ENCODE measurements around the gene ZBTB32.

ZBTB32 gene

DNA sequence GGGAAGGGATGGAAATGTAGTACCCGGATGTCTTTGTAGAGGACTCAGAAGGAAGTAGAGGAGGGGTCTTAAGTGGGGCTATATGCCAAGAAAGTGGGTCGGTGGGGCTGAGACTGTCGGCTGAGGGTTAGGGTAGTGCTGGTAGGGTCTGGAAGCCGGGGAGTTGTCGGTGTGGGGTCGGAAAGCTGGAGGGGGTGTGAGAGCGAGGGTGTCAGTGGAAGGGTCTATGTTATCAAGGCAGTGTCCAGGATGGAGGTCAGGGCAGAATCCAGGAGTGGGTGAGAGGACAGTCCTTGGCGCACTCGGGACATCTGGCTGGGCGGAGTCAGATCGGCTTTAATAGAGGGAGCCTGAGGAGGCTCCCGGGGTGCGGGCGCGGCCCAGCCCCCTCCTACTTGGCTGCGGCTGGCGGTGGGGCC lies 50.8 kb downstream of the ZBTB32 start:
- H3K4me3 ChIP-seq (ENCODE audit: low read length) = no peak overlapping the region
- DNase-seq (ENCODE audit: low read depth) = no peak
- TF ChIP-seq, protein P1, sequence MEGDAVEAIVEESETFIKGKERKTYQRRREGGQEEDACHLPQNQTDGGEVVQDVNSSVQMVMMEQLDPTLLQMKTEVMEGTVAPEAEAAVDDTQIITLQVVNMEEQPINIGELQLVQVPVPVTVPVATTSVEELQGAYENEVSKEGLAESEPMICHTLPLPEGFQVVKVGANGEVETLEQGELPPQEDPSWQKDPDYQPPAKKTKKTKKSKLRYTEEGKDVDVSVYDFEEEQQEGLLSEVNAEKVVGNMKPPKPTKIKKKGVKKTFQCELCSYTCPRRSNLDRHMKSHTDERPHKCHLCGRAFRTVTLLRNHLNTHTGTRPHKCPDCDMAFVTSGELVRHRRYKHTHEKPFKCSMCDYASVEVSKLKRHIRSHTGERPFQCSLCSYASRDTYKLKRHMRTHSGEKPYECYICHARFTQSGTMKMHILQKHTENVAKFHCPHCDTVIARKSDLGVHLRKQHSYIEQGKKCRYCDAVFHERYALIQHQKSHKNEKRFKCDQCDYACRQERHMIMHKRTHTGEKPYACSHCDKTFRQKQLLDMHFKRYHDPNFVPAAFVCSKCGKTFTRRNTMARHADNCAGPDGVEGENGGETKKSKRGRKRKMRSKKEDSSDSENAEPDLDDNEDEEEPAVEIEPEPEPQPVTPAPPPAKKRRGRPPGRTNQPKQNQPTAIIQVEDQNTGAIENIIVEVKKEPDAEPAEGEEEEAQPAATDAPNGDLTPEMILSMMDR (conservative IDR thresholded peaks at IDR 0.05; ENCODE audit: low read depth, low read length) = no peak

DNA sequence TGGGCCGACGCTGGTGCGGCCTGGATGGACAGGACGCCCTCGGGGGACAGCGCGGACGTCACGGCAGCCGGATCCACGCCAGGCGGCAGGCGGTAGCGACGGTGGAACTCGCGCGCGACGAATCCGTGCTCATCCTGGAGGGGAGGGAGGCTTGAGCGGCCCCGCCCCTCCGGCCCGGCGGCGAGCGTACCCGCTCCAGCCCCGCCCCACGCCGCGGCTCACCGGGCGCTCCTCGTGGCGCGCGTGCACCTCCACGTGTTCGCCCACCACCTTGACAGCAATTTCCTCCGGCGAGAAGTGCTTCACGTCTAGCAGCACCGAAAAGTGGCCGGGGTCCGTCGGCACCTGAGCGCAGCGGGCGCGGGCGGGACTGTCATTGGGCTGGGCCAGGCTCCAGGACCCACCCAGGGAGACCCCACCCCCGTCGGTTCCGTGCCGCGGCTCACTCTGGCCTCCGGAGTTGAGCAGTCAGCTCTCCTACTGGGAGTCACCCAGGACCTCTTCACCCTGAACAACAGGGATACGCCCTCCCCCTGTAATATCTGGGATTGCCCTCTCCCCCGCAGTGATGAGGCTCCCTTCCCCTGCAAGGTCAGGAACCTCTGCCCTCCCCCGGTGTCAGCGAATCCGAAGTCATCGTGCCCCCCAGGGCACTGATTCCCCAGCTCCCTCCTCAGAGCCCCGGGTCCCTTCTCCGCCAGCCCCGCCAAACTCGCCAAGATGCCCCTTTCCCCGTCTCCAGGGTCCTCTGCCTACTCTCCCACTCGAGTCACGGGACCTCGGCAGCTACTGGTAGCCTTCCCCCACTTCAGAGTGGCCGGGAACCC lies 51.4 kb downstream of the ZBTB32 start:
- TF ChIP-seq, protein P1 (conservative IDR thresholded peaks at IDR 0.05; ENCODE audit: low read depth, low read length) = no peak
- H3K4me3 ChIP-seq (ENCODE audit: low read length) = peak overlapping the region; percentile 83
- no peak for DNase-seq (ENCODE audit: low read depth)

DNA sequence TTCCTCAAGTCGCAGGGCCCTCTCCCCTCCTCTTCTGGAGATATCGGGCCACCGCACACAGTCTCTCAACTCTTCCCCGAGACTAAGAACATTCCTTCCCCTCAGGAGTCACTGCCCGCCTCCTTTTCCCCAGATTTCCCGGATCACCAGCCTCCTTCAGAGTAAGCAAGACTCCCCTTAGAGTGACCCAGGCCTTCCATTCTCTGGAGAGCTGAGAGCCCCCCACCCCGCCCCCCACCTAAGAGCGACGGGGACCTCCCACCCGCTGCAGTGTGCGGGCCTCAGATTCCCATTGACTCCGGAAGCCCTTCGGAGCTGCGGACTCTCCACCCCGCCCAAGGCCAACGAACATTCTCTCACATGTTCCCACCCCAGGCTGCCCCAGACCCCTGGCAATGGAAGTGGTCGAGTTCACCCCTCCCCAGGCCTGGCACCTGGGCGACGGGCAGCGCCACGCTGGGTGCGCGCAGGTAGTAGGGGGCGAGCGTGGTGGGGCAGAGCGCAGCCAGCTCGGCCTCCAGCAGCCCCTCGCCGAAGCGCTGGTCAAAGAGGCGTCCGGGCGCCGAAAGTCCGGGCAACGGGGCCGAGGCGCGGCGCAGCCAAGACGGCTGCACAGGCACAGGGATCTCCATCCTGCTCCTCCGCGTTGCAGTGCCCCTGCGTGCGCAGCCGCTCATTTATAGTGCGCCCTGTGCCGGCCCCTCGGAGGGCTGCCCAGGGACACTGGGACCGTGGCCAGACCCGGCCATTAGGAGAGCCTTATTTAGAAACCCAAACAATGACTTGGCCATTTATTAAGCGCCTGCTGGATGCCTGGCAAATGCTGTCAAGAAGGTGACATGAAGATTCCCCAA lies 52.2 kb downstream of the ZBTB32 start, which contains the start of gene HSPB6:
Gene HSPB6, minus strand, starts transcription at position 653 of the 854 bp plus-strand sequence. Its CDS starts 21 bp downstream, at position 632.
- no peak for DNase-seq (ENCODE audit: low read depth)
- TF ChIP-seq, protein P1 (conservative IDR thresholded peaks at IDR 0.05; ENCODE audit: low read depth, low read length) = no peak

DNA sequence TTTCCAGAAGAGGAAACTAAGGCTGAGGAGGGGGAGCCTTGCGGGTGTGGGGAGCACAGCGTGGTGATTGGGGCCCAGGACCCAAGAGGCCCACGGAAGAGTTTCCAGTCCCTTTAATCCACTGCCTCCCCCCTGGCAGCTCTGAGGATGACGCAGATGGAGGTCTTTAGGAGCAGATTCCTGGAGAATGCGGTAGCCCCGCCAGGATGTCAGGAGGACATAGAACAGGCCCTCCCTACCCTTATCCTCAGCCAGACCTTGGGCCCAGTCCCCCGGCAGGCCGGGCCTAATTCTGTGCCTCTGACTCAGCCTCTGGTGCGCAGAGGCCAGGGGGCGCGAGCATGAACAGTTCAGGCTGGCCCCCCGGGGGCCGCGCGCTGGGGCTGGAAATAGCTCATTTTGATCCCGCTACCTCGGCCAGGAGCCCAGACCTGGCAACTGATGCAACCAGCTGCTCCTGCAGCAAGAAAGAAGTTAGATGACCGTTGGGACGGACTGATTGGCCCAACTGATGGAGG lies 52.9 kb downstream of the ZBTB32 start:
- DNase-seq (ENCODE audit: low read depth) = peak; percentile 78
- TF ChIP-seq, protein P1 (conservative IDR thresholded peaks at IDR 0.05; ENCODE audit: low read depth, low read length) = peak; percentile 12

More for the DNA sequence above, 52.2 kb downstream of the ZBTB32 start, which contains the start of gene HSPB6:
- peak within 1 kb of the TSS; percentile 83 for H3K4me3 ChIP-seq (ENCODE audit: low read length)

DNA sequence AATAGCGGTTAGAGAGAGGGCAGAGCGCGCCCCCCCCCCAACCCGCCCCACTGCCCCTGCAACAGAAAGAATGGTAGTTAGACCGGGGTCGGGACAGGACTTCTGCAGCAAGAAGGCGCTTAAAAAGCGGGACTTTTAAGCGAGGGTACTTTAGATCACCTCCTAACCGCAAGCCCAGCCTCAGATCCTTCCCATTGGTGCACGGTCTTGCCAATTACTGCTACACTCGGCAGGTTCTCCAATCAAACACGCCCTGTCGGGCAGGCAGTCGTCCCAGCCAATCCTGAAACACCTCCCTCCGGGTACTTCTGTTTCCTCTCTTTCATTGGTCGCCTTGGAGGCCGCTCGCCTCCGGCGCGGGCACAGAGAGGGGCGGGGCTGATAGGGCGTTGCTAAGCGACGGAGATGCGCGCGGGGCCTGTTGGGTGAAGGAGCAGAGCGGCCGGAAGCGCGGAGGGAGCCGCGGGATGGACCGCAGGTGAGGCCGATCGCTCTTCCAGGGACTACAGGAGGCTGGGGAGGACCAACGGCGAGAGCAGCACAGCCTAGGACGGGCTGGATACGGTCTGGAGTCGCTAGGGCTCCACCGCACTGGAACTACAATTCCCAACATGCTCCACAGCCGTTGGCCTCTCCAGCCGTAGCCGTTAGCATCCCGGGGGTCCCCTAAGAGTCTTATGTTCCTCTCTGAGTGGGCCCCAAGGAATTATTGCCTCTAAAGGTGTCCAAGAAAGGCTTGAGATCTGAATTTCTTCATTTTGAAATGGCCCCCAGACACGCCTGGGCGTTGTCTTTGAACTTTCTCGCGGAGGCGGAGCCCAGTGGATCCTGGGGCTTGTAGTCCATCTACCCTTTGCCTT lies 53.6 kb downstream of the ZBTB32 start, which contains the start of gene PROSER3:
Gene PROSER3, plus strand, starts transcription at position 428 of the 860 bp plus-strand sequence. Its CDS starts 40 bp downstream, at position 468.
- peak; percentile 99 for DNase-seq (ENCODE audit: low read depth)
- TF ChIP-seq, protein P1 (conservative IDR thresholded peaks at IDR 0.05; ENCODE audit: low read depth, low read length) = no peak
- H3K4me3 ChIP-seq (ENCODE audit: low read length) = peak within 1 kb of the TSS; percentile 83

More for the DNA sequence above, 52.9 kb downstream of the ZBTB32 start:
- peak overlapping the region; percentile 83 for H3K4me3 ChIP-seq (ENCODE audit: low read length)

DNA sequence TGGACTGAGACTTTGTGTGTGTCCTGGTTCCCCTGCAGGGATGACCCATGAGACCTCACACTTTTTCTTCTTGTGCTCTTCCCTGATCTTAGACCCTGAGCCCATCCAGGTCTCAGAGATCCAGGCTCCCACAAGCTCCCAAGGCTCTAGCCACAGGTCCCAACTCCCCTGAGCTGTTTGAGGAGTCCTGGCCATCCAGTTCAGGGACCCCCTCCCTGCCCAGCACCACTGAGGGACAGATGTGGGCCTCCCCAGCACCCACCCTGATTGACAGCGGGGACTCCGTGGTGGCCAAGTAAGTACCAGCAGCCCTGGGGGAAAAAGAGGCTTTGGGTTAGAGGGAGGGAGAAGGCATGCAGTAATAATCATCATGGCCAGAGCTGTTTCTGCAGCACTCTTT lies 55.3 kb downstream of the ZBTB32 start:
- no peak overlapping the region for H3K4me3 ChIP-seq (ENCODE audit: low read length)
- DNase-seq (ENCODE audit: low read depth) = no peak
- TF ChIP-seq, protein P1 (conservative IDR thresholded peaks at IDR 0.05; ENCODE audit: low read depth, low read length) = no peak

Measured in retinal pigment epithelial cell (primary cell).